ENCODE results near the gene ATG2B. TPM values are rescaled to one million over a fixed set of nuclear protein-coding genes. Genes with fewer than 3 reads are reported as not detected.

ATG2B gene
- total and polyA plus RNA-seq, 10 donors = 2.9 to 38.2 (median 29.8) TPM

- 65 to 84% (median 78%) methylated on average over 1 of the region's 1 CpG for WGBS, 5 donors
- H3K27me3 ChIP-seq (replicated peaks in 1 of 7) = no peaks in the 10 kb centered on the region
- intact Hi-C loops (cut with DNase I; ENCODE audit: low total_unique reads) = no loop called here
- H3K4me3 ChIP-seq = no peak overlapping the region
- no peaks in the 10 kb centered on the region for H3K4me1 ChIP-seq
- DNase-seq = no peak
- TF ChIP-seq CTCF (IDR thresholded peaks at IDR 0.05 in 8 of 11, conservative IDR thresholded peaks at IDR 0.05 in 3 of 11) (no peak), POLR2A (IDR thresholded peaks at IDR 0.05) (no peak), POLR2AphosphoS5 (IDR thresholded peaks at IDR 0.05) (no peak)
- no peak overlapping the region for H3K27ac ChIP-seq
- no peaks in the 10 kb centered on the region for H3K9me3 ChIP-seq
- peaks cover 0 to 100% (median 63%) of the 10 kb centered on the region in 6 donors for H3K36me3 ChIP-seq
These were observed 42.5 kb downstream of the ATG2B start for GRCh38 chr14:96320605-96321004.

DNA sequence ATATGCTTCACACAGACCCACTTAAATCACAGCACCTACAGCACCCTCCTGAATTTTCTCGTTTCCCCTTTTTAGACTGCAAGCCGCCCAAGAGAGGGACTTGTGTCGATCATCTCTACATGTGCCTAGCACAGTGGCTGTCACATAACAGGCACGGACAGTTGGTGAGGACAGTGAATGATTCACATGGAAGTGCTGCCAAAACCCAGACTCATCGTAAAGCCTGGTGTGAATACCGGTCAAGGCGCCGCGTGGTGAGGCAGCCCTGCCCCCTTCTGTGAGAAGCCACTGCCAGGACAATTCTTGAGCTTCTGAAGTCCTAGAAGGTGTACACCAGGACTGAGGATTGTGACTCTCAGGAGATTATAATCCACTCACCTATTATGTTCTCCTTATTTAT lies 44.3 kb downstream of the ATG2B start:
- Histone ChIP-seq H3K4me1 (no peaks in the 10 kb centered on the region), H3K27me3 (replicated peaks in 1 of 7) (no peaks in the 10 kb centered on the region), H3K36me3 (peaks cover 0 to 100% (median 63%) of the 10 kb centered on the region in 6 donors), H3K9me3 (no peaks in the 10 kb centered on the region), H3K4me3 (no peak overlapping the region), H3K27ac (no peak overlapping the region)
- TF ChIP-seq POLR2AphosphoS5 (IDR thresholded peaks at IDR 0.05) = no peak
- no peak for DNase-seq
- intact Hi-C loops (cut with DNase I; ENCODE audit: low total_unique reads) = no loop called here
- 93 to 95% (median 94%) methylated on average over 9 of the region's 9 CpGs for WGBS, 5 donors

DNA sequence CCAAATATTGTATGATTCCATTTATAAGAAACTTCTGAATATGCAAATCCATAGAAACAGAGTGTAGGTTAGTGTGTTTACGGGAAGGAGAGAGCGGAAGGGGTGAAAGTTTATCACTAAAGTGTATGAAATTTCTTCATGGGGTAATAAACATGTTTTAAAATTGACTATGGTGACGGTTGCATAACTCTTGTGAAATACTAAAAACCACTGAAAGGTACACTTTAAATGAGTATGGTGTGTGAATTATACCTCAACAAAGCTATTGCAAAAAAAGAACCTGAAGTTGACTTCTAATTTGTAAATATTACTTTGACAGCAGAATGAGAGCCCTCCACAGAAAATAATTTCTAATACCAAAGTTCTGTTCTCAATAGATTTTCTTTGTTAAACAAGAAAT lies 47.1 kb downstream of the ATG2B start:
- H3K4me1 ChIP-seq = no peaks in the 10 kb centered on the region
- H3K27me3 ChIP-seq (replicated peaks in 1 of 7) = no peaks in the 10 kb centered on the region
- no peak for DNase-seq
- intact Hi-C loops (cut with DNase I; ENCODE audit: low total_unique reads) = no loop called here
- TF ChIP-seq CTCF (IDR thresholded peaks at IDR 0.05 in 8 of 11, conservative IDR thresholded peaks at IDR 0.05 in 3 of 11) = no peak
- TF ChIP-seq POLR2A (IDR thresholded peaks at IDR 0.05) = no peak
- TF ChIP-seq POLR2AphosphoS5 (IDR thresholded peaks at IDR 0.05) = no peak
- H3K27ac ChIP-seq = no peak overlapping the region
- 83 to 96% (median 89%) methylated on average over 3 of the region's 3 CpGs for WGBS, 5 donors
- H3K36me3 ChIP-seq = peaks cover 0 to 100% (median 57%) of the 10 kb centered on the region in 6 donors
- no peak overlapping the region for H3K4me3 ChIP-seq
- no peaks in the 10 kb centered on the region for H3K9me3 ChIP-seq

GRCh38 chr14:96310906-96311305 lies 52.2 kb downstream of the ATG2B start:
- H3K27ac ChIP-seq = no peak overlapping the region
- H3K4me3 ChIP-seq = no peak overlapping the region
- no peaks in the 10 kb centered on the region for H3K27me3 ChIP-seq (replicated peaks in 1 of 7)
- H3K9me3 ChIP-seq = no peaks in the 10 kb centered on the region
- 93 to 97% (median 95%) methylated on average over 6 of the region's 6 CpGs for WGBS, 5 donors
- peaks cover 0 to 97% (median 68%) of the 10 kb centered on the region in 6 donors for H3K36me3 ChIP-seq
- TF ChIP-seq POLR2A (IDR thresholded peaks at IDR 0.05) = no peak
- TF ChIP-seq CTCF (IDR thresholded peaks at IDR 0.05 in 8 of 11, conservative IDR thresholded peaks at IDR 0.05 in 3 of 11) = no peak
- TF ChIP-seq POLR2AphosphoS5 (IDR thresholded peaks at IDR 0.05) = no peak
- DNase-seq = no peak
- intact Hi-C loops (cut with DNase I; ENCODE audit: low total_unique reads) = no loop called here
- H3K4me1 ChIP-seq = no peaks in the 10 kb centered on the region

GRCh38 chr14:96309896-96310330 lies 53.2 kb downstream of the ATG2B start:
- no peaks in the 10 kb centered on the region for H3K9me3 ChIP-seq
- intact Hi-C loops (cut with DNase I; ENCODE audit: low total_unique reads) = no loop called here
- H3K4me1 ChIP-seq = no peaks in the 10 kb centered on the region
- 76 to 83% (median 77%) methylated on average over 5 of the region's 5 CpGs for WGBS, 5 donors
- no peak overlapping the region for H3K4me3 ChIP-seq
- no peak overlapping the region for H3K27ac ChIP-seq
- no peaks in the 10 kb centered on the region for H3K27me3 ChIP-seq (replicated peaks in 1 of 7)
- TF ChIP-seq POLR2A (IDR thresholded peaks at IDR 0.05) = no peak
- TF ChIP-seq CTCF (IDR thresholded peaks at IDR 0.05 in 8 of 11, conservative IDR thresholded peaks at IDR 0.05 in 3 of 11) = no peak
- TF ChIP-seq POLR2AphosphoS5 (IDR thresholded peaks at IDR 0.05) = no peak
- peaks cover 0 to 97% (median 68%) of the 10 kb centered on the region in 6 donors for H3K36me3 ChIP-seq
- DNase-seq = no peak

Measured in spleen (tissue), 11 donors.